ENCODE data around the gene TCF7L1.
"Not testable (repeated sequence)": the region's sequence is repeated elsewhere in the genome, so short reads cannot be mapped to it uniquely, and the experiment has no call there.

DNA sequence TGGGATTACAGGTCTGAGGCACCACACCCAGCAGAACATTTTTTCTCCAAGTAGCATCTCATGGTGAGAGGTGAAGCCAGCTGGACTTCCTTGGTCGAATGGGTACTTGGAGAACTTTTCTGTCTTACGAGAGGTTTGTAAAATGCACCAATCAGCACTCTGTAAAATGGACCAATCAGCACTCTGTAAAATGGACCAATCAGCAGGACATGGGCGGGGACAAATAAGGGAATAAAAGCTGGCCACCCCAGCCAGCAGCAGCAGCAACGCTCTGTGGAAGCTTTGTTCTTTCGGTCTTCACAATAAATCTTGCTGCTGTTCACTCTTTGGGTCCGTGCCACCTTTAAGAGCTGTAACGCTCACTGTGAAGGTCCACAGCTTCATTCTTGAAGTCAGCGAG is 21.9 kb downstream of the TCF7L1 start:
- TF ChIP-seq EZH2phosphoT487 (IDR thresholded peaks at IDR 0.05; ENCODE audit: low read length); CTCF (IDR thresholded peaks at IDR 0.05; ENCODE audit: low read length); EZH2 (optimal IDR thresholded peaks at IDR 0.05; ENCODE audit: low read depth, low read length): not testable (repeated sequence)

All from MM.1S (cell line).